Lower lobe of right lung (tissue), 2 donors: Measurements from ENCODE around the gene VPS52. TPM values are rescaled to one million over a fixed set of nuclear protein-coding genes. Genes with fewer than 3 reads are reported as not detected.

Experiments
- ATAC-seq, 2 donors: fragments of 200-7000 bp; cut with Tn5 transposase; one replicate each; pipeline ENCODE4 v1.9.1; 2020 to 2022; ENCODE audit warnings: mild to moderate bottlenecking in 2 of 2, moderate library complexity in 2 of 2
- DNase-seq: peaks from one replicate; pipeline ENCODE4 v3.0.0-alpha.2; 2020
- H3K27ac ChIP-seq: fragments of 200-600 bp; one replicate; pipeline ENCODE4 v1.8.0; 2022
- H3K27me3 ChIP-seq: fragments of 200-600 bp; one replicate; pipeline ENCODE4 v1.8.0; 2022; ENCODE audit warnings: low read depth
- H3K36me3 ChIP-seq: fragments of 200-600 bp; one replicate; pipeline ENCODE4 v1.8.0; 2022; ENCODE audit warnings: mild to moderate bottlenecking
- H3K4me1 ChIP-seq: fragments of 200-600 bp; one replicate; pipeline ENCODE4 v1.8.0; 2022
- H3K4me3 ChIP-seq: fragments of 200-600 bp; one replicate; pipeline ENCODE4 v1.8.0; 2022; ENCODE audit warnings: mild to moderate bottlenecking
- H3K9me3 ChIP-seq: fragments of 200-600 bp; one replicate; pipeline ENCODE4 v1.8.0; 2022
- intact Hi-C: fragments of 100-400 bp; cut with DNase I; formaldehyde crosslinking; loops from one replicate; pipeline ENCODE4 v1.11.0; 2022
- total RNA-seq: library from RNA; stranded (reverse); fragmentation: NEBNext Ultra II Directional; extraction: Animal tissue kit (Norgen Biotek cat#: 25700); gene quantifications from one replicate; pipeline ENCODE4 v1.2.1, GENCODE V29; 2021
- TF ChIP-seq, protein P1 (sequence below): fragments of 200-600 bp; IDR thresholded peaks from one replicate; pipeline ENCODE4 v1.8.0; 2022; ENCODE audit warnings: antibody characterized with exemption, mild to moderate bottlenecking
- donor health status: DM: no; HTN: yes; CAD: no; lungs with severe emphysema.

VPS52 gene
- total RNA-seq, 1 donor from 2014 or later, result 59.7 TPM

DNA sequence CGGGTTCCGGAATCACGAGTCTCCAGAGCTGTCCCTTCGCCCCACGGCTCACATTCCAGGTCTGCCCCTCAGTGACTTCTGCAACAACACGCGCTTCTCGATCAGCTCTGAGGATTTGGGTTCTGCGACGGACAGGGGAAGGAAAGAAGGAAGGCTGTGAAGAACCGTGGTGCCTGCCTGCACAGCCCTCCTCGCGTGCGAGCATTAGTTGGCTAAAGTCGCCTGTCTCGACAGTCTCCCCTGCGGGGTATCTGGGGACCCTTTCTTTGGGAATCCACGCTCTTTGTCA lies 23.1 kb downstream of the VPS52 start:
- no peak for DNase-seq
- peaks cover 28% of the 10 kb centered on the region for H3K4me1 ChIP-seq
- ATAC-seq, result peak; percentile 3 to 25
- TF ChIP-seq, protein P1, sequence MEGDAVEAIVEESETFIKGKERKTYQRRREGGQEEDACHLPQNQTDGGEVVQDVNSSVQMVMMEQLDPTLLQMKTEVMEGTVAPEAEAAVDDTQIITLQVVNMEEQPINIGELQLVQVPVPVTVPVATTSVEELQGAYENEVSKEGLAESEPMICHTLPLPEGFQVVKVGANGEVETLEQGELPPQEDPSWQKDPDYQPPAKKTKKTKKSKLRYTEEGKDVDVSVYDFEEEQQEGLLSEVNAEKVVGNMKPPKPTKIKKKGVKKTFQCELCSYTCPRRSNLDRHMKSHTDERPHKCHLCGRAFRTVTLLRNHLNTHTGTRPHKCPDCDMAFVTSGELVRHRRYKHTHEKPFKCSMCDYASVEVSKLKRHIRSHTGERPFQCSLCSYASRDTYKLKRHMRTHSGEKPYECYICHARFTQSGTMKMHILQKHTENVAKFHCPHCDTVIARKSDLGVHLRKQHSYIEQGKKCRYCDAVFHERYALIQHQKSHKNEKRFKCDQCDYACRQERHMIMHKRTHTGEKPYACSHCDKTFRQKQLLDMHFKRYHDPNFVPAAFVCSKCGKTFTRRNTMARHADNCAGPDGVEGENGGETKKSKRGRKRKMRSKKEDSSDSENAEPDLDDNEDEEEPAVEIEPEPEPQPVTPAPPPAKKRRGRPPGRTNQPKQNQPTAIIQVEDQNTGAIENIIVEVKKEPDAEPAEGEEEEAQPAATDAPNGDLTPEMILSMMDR, result peak; percentile 13
- no peaks in the 10 kb centered on the region for H3K27me3 ChIP-seq
- intact Hi-C loops, result no loop called here
- peak overlapping the region; percentile 69 for H3K4me3 ChIP-seq
- peak overlapping the region; percentile 92 for H3K27ac ChIP-seq
- H3K36me3 ChIP-seq, result peaks cover 23% of the 10 kb centered on the region
- H3K9me3 ChIP-seq, result no peaks in the 10 kb centered on the region

DNA sequence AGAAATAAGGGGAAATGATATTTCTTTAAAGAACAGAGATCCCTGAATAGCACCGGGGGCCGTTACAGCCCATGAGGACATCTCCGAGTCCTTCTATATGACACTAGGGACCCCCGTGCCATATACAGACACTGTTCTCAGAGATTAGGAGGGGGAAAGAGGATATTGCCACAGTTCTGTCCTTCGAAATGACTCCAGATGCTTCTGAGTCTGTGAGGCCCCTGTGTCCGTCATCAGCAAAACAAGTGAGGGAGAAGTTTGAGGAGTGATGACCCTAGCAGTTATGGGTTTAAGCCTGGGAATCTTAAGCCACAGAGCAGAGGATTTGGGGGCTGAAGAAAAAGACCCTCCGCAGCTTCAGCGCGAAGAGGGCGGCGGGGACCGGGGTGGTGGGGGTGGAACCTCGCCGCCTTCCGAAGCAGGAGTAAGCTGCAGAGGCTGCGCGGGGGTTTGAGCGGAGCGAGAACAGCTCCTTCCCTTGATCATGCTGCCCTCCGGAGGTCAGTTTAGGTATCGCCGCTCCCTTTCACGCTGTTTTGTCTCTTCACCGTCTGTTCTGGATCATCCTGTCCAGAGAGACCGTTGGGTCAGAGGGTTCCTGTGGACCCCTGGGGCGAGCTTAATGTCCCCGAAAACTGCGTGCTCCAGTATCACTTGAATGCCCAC lies 23.6 kb downstream of the VPS52 start:
- Histone ChIP-seq H3K9me3 (no peaks in the 10 kb centered on the region), H3K27me3 (no peaks in the 10 kb centered on the region), H3K36me3 (peaks cover 23% of the 10 kb centered on the region), H3K27ac (peak overlapping the region; percentile 92), H3K4me1 (peaks cover 28% of the 10 kb centered on the region), H3K4me3 (peak overlapping the region; percentile 69)
- intact Hi-C loops, result no loop called here
- TF ChIP-seq, protein P1, result peak; percentile 97
- ATAC-seq (peak; percentile 88 to 93), DNase-seq (peak; percentile 91)

DNA sequence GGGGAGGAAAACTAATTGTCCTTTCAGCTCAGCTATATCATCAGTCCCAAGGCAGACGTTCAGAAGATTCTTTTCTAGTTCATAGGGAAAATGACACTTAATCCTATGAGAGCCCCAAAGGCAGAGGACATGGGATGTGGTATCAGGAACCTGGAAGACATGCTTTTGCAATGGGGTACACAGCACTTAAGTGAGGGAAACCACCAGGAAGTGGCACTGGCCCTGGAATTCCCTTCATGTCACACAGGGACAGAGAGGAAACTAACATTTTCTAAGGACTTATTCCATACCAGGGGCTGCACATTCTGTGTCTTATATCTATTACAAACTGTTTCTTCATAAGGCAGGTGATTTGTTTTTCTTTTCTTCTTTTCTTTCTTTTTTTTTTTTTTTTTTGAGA lies 28.2 kb downstream of the VPS52 start:
- no peak overlapping the region for H3K27ac ChIP-seq
- peaks cover 9% of the 10 kb centered on the region for H3K4me1 ChIP-seq
- TF ChIP-seq, protein P1, result no peak
- H3K4me3 ChIP-seq, result no peak overlapping the region
- no peaks in the 10 kb centered on the region for H3K27me3 ChIP-seq
- no peaks in the 10 kb centered on the region for H3K36me3 ChIP-seq
- ATAC-seq (no peak), DNase-seq (no peak)
- intact Hi-C loops, result no loop called here
- no peaks in the 10 kb centered on the region for H3K9me3 ChIP-seq

DNA sequence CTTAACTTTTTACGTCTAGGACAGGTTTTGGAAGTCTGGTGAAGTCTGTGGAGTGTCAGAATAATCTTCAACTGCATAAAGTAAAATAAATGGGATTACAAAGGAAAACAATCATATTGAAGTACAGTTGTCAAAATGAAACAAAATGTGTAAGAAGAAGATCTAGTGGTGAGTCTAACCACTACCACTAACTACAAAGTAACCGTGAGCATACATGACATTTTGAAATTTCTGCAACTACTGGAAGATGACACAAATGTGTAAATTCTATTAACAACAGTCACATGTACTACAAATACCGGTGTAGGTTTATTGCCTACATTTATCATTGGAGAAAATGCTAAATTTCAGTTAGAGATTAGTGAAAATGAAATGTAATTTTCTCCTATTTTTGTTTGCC lies 29.7 kb downstream of the VPS52 start:
- DNase-seq, result no peak
- Histone ChIP-seq H3K27me3 (no peaks in the 10 kb centered on the region), H3K36me3 (no peaks in the 10 kb centered on the region), H3K27ac (no peak overlapping the region), H3K9me3 (no peaks in the 10 kb centered on the region), H3K4me1 (no peaks in the 10 kb centered on the region), H3K4me3 (no peak overlapping the region)
- TF ChIP-seq, protein P1, result no peak
- no peak for ATAC-seq
- intact Hi-C loops, result no loop called here

DNA sequence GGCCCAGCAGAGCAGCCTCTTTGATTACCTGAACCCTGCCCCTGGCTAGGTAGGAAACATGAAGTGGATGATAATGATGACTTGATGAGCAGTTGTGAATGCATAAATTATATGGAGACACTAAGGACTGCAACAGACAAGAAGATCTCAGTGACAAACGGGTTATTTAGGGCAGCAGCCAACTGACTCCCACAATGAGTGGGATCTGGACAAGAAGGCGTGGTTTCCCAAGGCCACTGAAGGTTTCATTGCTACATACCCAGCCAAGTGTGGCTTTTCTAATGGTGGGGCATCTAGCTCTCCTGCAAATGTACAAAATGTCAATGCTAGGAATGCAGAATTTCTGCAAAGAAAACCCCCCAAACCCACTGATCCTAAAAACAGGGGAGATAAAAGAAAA lies 33.9 kb downstream of the VPS52 start:
- no peak for DNase-seq
- intact Hi-C loops, result no loop called here
- Histone ChIP-seq H3K4me1 (no peaks in the 10 kb centered on the region), H3K27ac (no peak overlapping the region), H3K27me3 (peaks cover 18% of the 10 kb centered on the region), H3K4me3 (no peak overlapping the region), H3K9me3 (no peaks in the 10 kb centered on the region), H3K36me3 (no peaks in the 10 kb centered on the region)
- TF ChIP-seq, protein P1, result no peak
- no peak for ATAC-seq
